ENCODE measurements around the gene SAMD14. TPM values are rescaled to one million over a fixed set of nuclear protein-coding genes. Genes with fewer than 3 reads are reported as not detected.

Gene SAMD14
- total RNA-seq, 1 experiment from 2014 or later: 5.9 TPM

GRCh38 chr17:50161023-50161910 is 31.3 kb upstream of the SAMD14 start (continued):
- TF ChIP-seq, protein P1, sequence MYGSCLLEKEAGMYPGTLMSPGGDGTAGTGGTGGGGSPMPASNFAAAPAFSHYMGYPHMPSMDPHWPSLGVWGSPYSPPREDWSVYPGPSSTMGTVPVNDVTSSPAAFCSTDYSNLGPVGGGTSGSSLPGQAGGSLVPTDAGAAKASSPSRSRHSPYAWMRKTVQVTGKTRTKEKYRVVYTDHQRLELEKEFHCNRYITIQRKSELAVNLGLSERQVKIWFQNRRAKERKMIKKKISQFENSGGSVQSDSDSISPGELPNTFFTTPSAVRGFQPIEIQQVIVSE (CRISPR knock-in tag; IDR thresholded peaks at IDR 0.05; ENCODE audit: borderline replicate concordance): no peak
- TF ChIP-seq FOXK1 (CRISPR knock-in tag; IDR thresholded peaks at IDR 0.05): peak; percentile 91; the same call in 1 of the 2 replicates
- no peak for TF ChIP-seq ZNF423 (CRISPR knock-in tag; IDR thresholded peaks at IDR 0.05)
- TF ChIP-seq ATF1 (CRISPR knock-in tag; IDR thresholded peaks at IDR 0.05): no peak
- TF ChIP-seq ZNF219 (CRISPR knock-in tag; IDR thresholded peaks at IDR 0.05; ENCODE audit: borderline replicate concordance): no peak
- TF ChIP-seq CTCF (IDR thresholded peaks at IDR 0.05): peak; percentile 64
- peak; percentile 98 for TF ChIP-seq ZNF121 (CRISPR knock-in tag; IDR thresholded peaks at IDR 0.05)
- peak; percentile 41; the same call in 1 of the 2 replicates for TF ChIP-seq NFE2L1 (CRISPR knock-in tag; IDR thresholded peaks at IDR 0.05)
- TF ChIP-seq, protein P2, sequence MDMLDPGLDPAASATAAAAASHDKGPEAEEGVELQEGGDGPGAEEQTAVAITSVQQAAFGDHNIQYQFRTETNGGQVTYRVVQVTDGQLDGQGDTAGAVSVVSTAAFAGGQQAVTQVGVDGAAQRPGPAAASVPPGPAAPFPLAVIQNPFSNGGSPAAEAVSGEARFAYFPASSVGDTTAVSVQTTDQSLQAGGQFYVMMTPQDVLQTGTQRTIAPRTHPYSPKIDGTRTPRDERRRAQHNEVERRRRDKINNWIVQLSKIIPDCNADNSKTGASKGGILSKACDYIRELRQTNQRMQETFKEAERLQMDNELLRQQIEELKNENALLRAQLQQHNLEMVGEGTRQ (CRISPR knock-in tag; IDR thresholded peaks at IDR 0.05): 0 out of 2 replicates have a peak, but pooled peaks have one; percentile 17
- TF ChIP-seq TEAD1 (CRISPR knock-in tag; IDR thresholded peaks at IDR 0.05): 0 out of 2 replicates have a peak, but pooled peaks have one; percentile 27
- no peak for TF ChIP-seq RELA (CRISPR knock-in tag; IDR thresholded peaks at IDR 0.05; ENCODE audit: borderline replicate concordance)
- TF ChIP-seq ZBTB21 (CRISPR knock-in tag; IDR thresholded peaks at IDR 0.05; ENCODE audit: borderline replicate concordance): peak; percentile 39; the same call in 1 of the 2 replicates
- 0 out of 2 replicates have a peak, but pooled peaks have one; percentile 79 for TF ChIP-seq CREB1 (CRISPR knock-in tag; IDR thresholded peaks at IDR 0.05)
- no peak for TF ChIP-seq NR2C2 (CRISPR knock-in tag; IDR thresholded peaks at IDR 0.05)
- no peak for TF ChIP-seq NFYB (CRISPR knock-in tag; conservative IDR thresholded peaks at IDR 0.05; ENCODE audit: low read depth)
- peak; percentile 89 for TF ChIP-seq SP1 (CRISPR knock-in tag; conservative IDR thresholded peaks at IDR 0.05)
- TF ChIP-seq AFF4 (CRISPR knock-in tag; IDR thresholded peaks at IDR 0.05; ENCODE audit: borderline replicate concordance): 0 out of 2 replicates have a peak, but pooled peaks have one; percentile 68
- peak; percentile 86 for TF ChIP-seq ETV6 (CRISPR knock-in tag; IDR thresholded peaks at IDR 0.05)
- TF ChIP-seq ZNF281 (CRISPR knock-in tag; IDR thresholded peaks at IDR 0.05): peak; percentile 73; the same call in 1 of the 2 replicates
- TF ChIP-seq, protein P3, sequence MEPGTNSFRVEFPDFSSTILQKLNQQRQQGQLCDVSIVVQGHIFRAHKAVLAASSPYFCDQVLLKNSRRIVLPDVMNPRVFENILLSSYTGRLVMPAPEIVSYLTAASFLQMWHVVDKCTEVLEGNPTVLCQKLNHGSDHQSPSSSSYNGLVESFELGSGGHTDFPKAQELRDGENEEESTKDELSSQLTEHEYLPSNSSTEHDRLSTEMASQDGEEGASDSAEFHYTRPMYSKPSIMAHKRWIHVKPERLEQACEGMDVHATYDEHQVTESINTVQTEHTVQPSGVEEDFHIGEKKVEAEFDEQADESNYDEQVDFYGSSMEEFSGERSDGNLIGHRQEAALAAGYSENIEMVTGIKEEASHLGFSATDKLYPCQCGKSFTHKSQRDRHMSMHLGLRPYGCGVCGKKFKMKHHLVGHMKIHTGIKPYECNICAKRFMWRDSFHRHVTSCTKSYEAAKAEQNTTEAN (CRISPR knock-in tag; IDR thresholded peaks at IDR 0.05): no peak
- TF ChIP-seq, protein P4, sequence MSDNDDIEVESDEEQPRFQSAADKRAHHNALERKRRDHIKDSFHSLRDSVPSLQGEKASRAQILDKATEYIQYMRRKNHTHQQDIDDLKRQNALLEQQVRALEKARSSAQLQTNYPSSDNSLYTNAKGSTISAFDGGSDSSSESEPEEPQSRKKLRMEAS (CRISPR knock-in tag; IDR thresholded peaks at IDR 0.05): peak; percentile 72
- TF ChIP-seq ZNF416 (CRISPR knock-in tag; IDR thresholded peaks at IDR 0.05): no peak
- TF ChIP-seq TEAD4 (CRISPR knock-in tag; IDR thresholded peaks at IDR 0.05): no peak
- no peak for TF ChIP-seq ZNF671 (CRISPR knock-in tag; IDR thresholded peaks at IDR 0.05)
- TF ChIP-seq ZNF138 (CRISPR knock-in tag; conservative IDR thresholded peaks at IDR 0.05): no peak
- TF ChIP-seq ERG (CRISPR knock-in tag; IDR thresholded peaks at IDR 0.05): no peak

Data from WTC11 (cell line).